GM19043 (cell line): ENCODE results near the gene VGLL3.

Source experiments
- ATAC-seq: cut with Tn5 transposase; IDR thresholded peaks from one replicate; pipeline ENCODE4 v1.9.1; 2021; ENCODE audit warnings: low read depth; ENCODE audit not compliant: unreplicated experiment

VGLL3 gene

DNA sequence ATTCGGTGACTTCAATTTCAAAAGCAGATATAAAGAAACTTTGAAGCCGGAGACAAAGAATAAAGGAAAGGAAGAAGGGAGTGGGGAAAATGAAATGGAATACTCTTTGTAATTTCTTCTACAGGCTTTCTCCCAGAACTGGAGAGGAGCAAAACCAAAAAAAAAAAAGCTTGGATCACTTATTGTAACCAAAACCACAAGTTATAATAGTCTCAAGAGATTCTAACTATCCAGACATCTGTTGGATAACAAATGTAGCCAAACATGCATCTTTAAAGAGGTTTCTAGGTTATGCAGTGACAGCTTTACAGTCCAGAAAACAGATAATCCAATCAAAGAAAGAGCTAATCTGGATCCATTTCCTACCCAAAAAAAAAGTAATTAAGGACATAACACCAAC, 36.2 kb downstream of the VGLL3 start:
- no peak for ATAC-seq

DNA sequence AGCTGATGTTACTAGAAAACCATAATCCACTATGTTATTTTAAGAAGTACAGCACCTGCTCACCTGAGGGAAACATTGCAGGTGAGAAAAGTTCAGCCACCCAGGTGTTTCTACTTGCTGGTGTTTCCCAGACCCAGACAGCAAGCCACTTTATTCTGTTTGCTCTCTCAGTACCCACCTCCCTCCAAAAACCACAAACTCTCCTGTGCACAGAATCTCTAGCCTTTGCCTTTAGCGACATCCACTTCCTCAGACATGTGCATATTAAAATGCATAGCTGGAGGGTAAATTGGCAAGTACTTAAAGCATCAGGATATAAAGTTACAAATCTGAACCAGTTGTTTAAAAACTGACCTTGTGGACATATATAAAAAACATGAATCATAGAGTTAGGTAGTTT, 36.7 kb downstream of the VGLL3 start:
- no peak for ATAC-seq

DNA sequence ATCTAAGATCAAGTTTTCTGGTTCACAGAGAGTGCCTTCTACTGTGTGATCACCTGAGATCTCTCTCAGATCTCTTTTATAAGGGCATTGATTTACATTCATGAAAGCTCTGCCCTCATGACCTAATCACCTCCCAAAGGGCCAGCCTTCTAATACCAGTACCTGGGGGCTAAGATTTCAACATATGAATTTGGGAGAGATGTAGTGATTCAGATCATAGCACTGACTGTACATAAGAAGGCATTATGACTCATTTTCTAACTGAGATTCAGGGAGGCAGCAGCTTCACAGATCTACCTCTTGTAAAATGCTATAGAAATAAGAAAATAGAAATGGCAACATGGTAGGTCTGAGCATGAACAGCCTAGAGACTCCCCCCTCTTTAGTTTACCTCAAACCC, 39.6 kb downstream of the VGLL3 start:
- ATAC-seq = no peak

GRCh38 chr3:86950717-86951116, 40.2 kb downstream of the VGLL3 start:
- ATAC-seq = no peak

- ATAC-seq = no peak
Measured at GRCh38 chr3:86949850-86950249, 41.1 kb downstream of the VGLL3 start.

GRCh38 chr3:86948822-86949221, 42.1 kb downstream of the VGLL3 start:
- no peak for ATAC-seq

DNA sequence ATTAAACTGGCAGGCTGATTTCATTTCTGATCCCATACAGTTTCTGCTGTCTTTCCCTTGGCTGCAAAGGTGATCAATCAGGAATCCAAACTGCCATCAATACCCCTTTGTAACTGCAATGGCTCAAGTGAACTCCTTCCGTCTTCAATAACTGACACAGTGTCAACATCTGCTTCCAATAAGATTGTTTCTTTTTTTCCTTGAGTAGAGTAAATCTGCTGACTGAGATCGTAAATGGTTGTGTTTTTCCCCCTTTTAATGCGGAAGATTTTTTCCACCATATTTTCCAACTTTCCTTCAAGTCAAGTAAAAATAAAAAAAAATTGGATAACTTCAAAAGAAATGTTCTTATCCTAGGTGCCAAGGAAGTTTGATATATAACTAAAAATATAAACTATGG, 48.7 kb downstream of the VGLL3 start:
- no peak for ATAC-seq

- no peak for ATAC-seq
Measured at GRCh38 chr3:86938416-86939105, 52.4 kb downstream of the VGLL3 start.

GRCh38 chr3:86937306-86937791, 53.6 kb downstream of the VGLL3 start:
- no peak for ATAC-seq

DNA sequence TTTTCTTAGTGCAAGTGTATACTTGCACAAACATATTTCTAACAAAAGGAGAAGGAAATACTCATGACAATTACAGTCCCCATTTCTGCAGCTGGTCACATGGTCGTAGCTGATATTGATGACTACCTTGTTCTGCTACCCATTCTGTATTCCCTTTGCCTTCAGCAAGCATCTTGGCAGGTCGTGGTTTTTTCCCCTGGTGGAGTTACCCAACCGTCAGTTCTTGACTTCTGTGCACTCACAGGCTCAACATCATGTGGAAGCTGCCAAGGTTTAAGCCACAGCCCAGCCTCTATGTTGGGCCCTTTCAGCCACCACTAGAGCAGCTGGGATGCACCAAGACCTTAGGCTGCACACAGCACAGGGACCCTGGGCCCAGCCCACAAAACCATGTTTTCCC, 56.1 kb downstream of the VGLL3 start:
- ATAC-seq = no peak

GRCh38 chr3:86930831-86931230, 60.1 kb downstream of the VGLL3 start:
- no peak for ATAC-seq

DNA sequence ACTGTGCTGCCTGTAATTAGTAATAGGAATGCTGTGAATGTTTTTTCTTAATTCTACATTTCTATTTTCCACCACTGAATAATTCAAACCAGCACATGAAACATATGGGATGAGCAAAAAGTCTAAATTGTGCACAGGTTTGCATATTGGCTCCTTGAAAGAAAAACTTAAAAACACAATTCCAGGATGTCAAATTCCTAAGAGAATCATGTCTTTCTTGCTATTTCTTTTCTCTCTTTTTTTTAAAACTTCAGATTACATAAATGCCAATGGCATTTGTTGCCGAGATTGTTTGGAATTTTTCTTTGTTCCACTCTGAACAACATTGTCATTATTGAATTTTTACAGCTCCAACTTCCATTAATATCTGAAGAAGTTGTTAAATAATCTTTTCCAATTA, 60.8 kb downstream of the VGLL3 start:
- no peak for ATAC-seq

- ATAC-seq = no peak
Measured at GRCh38 chr3:86929046-86929445, 61.9 kb downstream of the VGLL3 start.

GRCh38 chr3:86923071-86923491, 67.9 kb downstream of the VGLL3 start:
- no peak for ATAC-seq

DNA sequence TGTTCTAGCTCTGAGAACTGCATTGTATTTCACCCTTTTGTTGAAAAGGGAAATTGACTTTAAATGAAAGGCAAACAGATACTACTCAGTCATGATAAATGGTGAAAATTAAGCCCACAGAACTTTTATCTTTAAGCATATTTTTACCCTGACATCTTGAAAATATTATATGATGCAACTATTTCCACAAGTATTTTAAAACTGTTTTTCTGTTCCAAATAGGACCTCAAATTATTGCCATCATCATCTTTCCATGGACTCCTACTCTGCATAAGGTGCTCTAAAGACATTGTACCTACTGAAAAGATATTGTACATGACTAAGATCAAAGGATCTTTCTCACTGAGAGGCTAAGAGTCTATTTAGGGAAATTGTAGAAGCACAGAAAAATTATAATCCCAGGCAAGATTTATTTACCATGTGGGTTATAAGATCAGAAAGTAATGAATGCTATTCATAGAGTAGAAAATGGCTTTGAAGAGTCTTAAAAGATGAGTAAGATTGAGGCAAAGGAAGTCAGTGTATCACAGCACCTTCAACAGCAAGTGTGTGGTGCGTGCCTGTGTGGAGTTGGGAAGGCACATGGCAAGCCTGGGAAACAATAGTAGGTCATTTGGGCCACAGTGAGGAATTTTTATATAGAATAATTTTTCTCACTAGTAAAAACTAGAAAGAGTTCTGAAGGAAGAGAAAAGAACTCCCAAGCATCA, 68.8 kb downstream of the VGLL3 start:
- no peak for ATAC-seq

GRCh38 chr3:86914670-86915069, 76.3 kb downstream of the VGLL3 start:
- ATAC-seq = no peak

GRCh38 chr3:86913160-86913559, 77.8 kb downstream of the VGLL3 start:
- ATAC-seq = no peak

DNA sequence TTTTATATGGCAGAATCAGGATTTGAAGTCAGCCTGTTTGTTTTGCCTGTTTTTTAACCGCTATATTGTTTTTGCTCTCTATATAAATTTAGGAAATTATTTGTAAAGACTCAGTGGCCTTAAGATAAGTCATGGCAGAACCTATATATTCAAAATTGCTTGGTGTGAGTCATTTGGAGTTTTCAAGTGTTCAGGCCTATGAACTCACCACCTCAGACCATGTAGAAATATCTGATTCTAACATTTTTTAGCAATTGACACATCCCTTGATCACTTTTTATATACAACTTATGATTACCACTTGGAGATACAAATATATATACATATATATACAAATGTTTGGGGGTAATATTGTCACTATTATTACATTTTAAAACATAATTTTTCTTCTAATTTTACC, 95.7 kb downstream of the VGLL3 start:
- no peak for ATAC-seq

DNA sequence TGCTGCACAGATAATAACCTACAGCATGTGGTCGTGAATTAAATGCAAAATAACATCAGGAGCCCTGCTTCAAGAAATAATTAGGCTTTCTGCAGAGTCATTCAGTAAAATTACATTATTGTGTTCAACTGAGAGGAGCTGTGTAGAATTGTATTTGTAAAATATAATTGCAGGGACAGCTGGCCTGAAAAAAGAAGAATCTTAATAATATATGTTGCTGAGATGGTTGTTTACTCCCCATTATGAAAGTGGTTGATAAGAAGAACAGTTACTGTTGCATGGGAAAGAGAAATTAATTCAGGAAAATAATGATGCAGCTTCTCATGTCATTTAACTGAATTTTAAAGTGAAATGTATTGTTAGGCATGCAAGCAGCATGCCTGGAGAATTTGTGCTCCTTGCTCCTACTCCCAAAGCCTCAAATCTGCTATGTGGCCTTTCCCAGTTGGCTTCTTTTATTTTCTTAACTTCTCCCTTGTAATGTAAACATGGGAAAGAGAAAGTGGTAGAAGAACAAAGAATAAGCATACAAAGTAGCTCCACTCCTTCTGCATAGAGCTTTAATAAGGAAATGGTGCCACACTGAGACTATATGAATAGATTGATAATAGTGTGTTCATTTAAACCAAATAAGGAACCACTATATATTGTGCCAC, 100.1 kb downstream of the VGLL3 start:
- ATAC-seq = no peak
